IPS-18c (cell line): ENCODE results near the gene POU3F4.

Source experiments
- H3K4me3 ChIP-seq: 2 replicates; pipeline ENCODE4 v1.7.0; 2013; ENCODE audit warnings: low read depth, mild to moderate bottlenecking, low read length, moderate library complexity; ENCODE audit not compliant: insufficient read depth
- H3K9me3 ChIP-seq: one replicate; pipeline ENCODE4 v1.6.1; 2013; ENCODE audit warnings: mild to moderate bottlenecking, low read length, moderate library complexity; ENCODE audit not compliant: control insufficient read depth, insufficient read depth

POU3F4 gene

GRCh38 chrX:83508006-83508405 lies at the start of gene POU3F4:
Gene POU3F4 (plus strand): TSS chrX:83508290. CDS start chrX:83508325, 35 bp downstream.
- Histone ChIP-seq H3K4me3 (peak within 1 kb of the TSS; percentile 36), H3K9me3 (peaks cover 5% of the 10 kb centered on the region)

- no peak overlapping the region for H3K4me3 ChIP-seq
- no peaks in the 10 kb centered on the region for H3K9me3 ChIP-seq
Observed at GRCh38 chrX:83469551-83469950, 38.5 kb upstream of the POU3F4 start.

GRCh38 chrX:83495898-83496297 lies 12.2 kb upstream of the POU3F4 start:
- Histone ChIP-seq H3K4me3 (no peak overlapping the region), H3K9me3 (no peaks in the 10 kb centered on the region)

- H3K4me3 ChIP-seq = peak overlapping the region; percentile 17; the same call in 1 of the 2 replicates
Observed at GRCh38 chrX:83501003-83501402, 7.1 kb upstream of the POU3F4 start.

GRCh38 chrX:83501530-83501929 lies 6.6 kb upstream of the POU3F4 start:
- H3K4me3 ChIP-seq = peak overlapping the region; percentile 17; the same call in 1 of the 2 replicates

More at GRCh38 chrX:83501003-83501402, 7.1 kb upstream of the POU3F4 start:
- H3K9me3 ChIP-seq = no peaks in the 10 kb centered on the region

GRCh38 chrX:83504721-83505479 lies 3.2 kb upstream of the POU3F4 start:
- H3K9me3 ChIP-seq = no peaks in the 10 kb centered on the region
- no peak overlapping the region for H3K4me3 ChIP-seq

More at GRCh38 chrX:83501530-83501929, 6.6 kb upstream of the POU3F4 start:
- H3K9me3 ChIP-seq = no peaks in the 10 kb centered on the region

- peaks cover 5% of the 10 kb centered on the region for H3K9me3 ChIP-seq
- peak overlapping the region; percentile 36; the same call in 1 of the 2 replicates for H3K4me3 ChIP-seq
Observed at GRCh38 chrX:83508526-83509253, 600 bp downstream of the POU3F4 start.

GRCh38 chrX:83509254-83509801 lies 1.2 kb downstream of the POU3F4 start:
- peaks cover 5% of the 10 kb centered on the region for H3K9me3 ChIP-seq
- peak overlapping the region; percentile 36; the same call in 1 of the 2 replicates for H3K4me3 ChIP-seq

GRCh38 chrX:83510510-83511062 lies 2.5 kb downstream of the POU3F4 start:
- H3K4me3 ChIP-seq = peak overlapping the region; percentile 52

GRCh38 chrX:83511208-83511607 lies 3.1 kb downstream of the POU3F4 start:
- H3K4me3 ChIP-seq = peak overlapping the region; percentile 31; the same call in 1 of the 2 replicates
- peaks cover 5% of the 10 kb centered on the region for H3K9me3 ChIP-seq

More at GRCh38 chrX:83510510-83511062, 2.5 kb downstream of the POU3F4 start:
- peaks cover 5% of the 10 kb centered on the region for H3K9me3 ChIP-seq

GRCh38 chrX:83512111-83512510 lies 4.0 kb downstream of the POU3F4 start:
- peaks cover 5% of the 10 kb centered on the region for H3K9me3 ChIP-seq
- H3K4me3 ChIP-seq = no peak overlapping the region

GRCh38 chrX:83516597-83516996 lies 8.5 kb downstream of the POU3F4 start:
- no peaks in the 10 kb centered on the region for H3K9me3 ChIP-seq
- H3K4me3 ChIP-seq = no peak overlapping the region

- H3K4me3 ChIP-seq = no peak overlapping the region
- peaks cover 3% of the 10 kb centered on the region for H3K9me3 ChIP-seq
Observed at GRCh38 chrX:83521905-83522304, 13.8 kb downstream of the POU3F4 start.

- H3K9me3 ChIP-seq = peaks cover 4% of the 10 kb centered on the region
- no peak overlapping the region for H3K4me3 ChIP-seq
Observed at GRCh38 chrX:83529950-83530349, 21.9 kb downstream of the POU3F4 start.

- Histone ChIP-seq H3K4me3 (no peak overlapping the region), H3K9me3 (no peaks in the 10 kb centered on the region)
Observed at GRCh38 chrX:83535417-83536196, 27.5 kb downstream of the POU3F4 start.
